A673 (cell line): ENCODE results near the gene INPP5A. TPM values are rescaled to one million over a fixed set of nuclear protein-coding genes. Genes with fewer than 3 reads are reported as not detected.
"Not testable (repeated sequence)": the region's sequence is repeated elsewhere in the genome, so short reads cannot be mapped to it uniquely, and the experiment has no call there.

Experiments used
- BruUV-seq: library from RNA; stranded (reverse); fragments of 400-500 nt; replicated peaks from 2 replicates; lab custom pipeline; 2021; lab: Mats Ljungman, UMichigan
- CTCF ChIA-PET: fragments of 300-600 bp; sonication (Branson Sonifier 250); formaldehyde crosslinking; loops from one replicate; lab custom pipeline; 2022; ENCODE audit warnings: antibody characterized with exemption; lab: Charles Lee
- POLR2A ChIA-PET: fragments of 300-600 bp; sonication (Branson Sonifier 250); formaldehyde crosslinking; loops from one replicate; lab custom pipeline; 2022; ENCODE audit warnings: antibody characterized with exemption; ENCODE audit not compliant: low non-redundant PET; lab: Charles Lee
- DNase-seq: peaks from one replicate; pipeline ENCODE4 v3.0.0-alpha.2; 2015; ENCODE audit warnings: low spot score
- H3K27ac ChIP-seq: fragments of 200-600 bp; sonication (generic); 2 replicates; pipeline ENCODE4 v1.5.1; 2016; ENCODE audit warnings: mixed run types, low read depth, mild to moderate bottlenecking, mixed read lengths, antibody characterized with exemption, low read length; ENCODE audit not compliant: poor library complexity, severe bottlenecking
- H3K27me3 ChIP-seq: fragments of 200-600 bp; sonication (generic); replicated peaks from 2 replicates; pipeline ENCODE4 v1.6.1; 2017; ENCODE audit warnings: mixed run types, low read depth, mild to moderate bottlenecking, mixed read lengths, antibody characterized with exemption, low read length; ENCODE audit not compliant: insufficient read depth, poor library complexity
- H3K36me3 ChIP-seq: fragments of 200-600 bp; sonication (generic); 2 replicates; pipeline ENCODE4 v1.6.1; 2016; ENCODE audit warnings: mixed run types, mild to moderate bottlenecking, mixed read lengths, antibody characterized with exemption, low read length; ENCODE audit not compliant: insufficient read depth, poor library complexity, severe bottlenecking
- H3K4me1 ChIP-seq: fragments of 200-600 bp; sonication (generic); 2 replicates; pipeline ENCODE4 v1.6.1; 2017; ENCODE audit warnings: mixed run types, mild to moderate bottlenecking, mixed read lengths, antibody characterized with exemption, low read length; ENCODE audit not compliant: insufficient read depth, poor library complexity, severe bottlenecking
- H3K4me3 ChIP-seq: fragments of 200-600 bp; sonication (generic); 2 replicates; pipeline ENCODE4 v1.5.1; 2016; ENCODE audit warnings: low read depth, mixed run types, mild to moderate bottlenecking, mixed read lengths, low read length; ENCODE audit not compliant: poor library complexity, severe bottlenecking
- H3K9me3 ChIP-seq: fragments of 200-600 bp; sonication (generic); 2 replicates; pipeline ENCODE4 v1.6.1; 2016; ENCODE audit warnings: mixed run types, low read depth, mild to moderate bottlenecking, mixed read lengths, antibody characterized with exemption, low read length; ENCODE audit not compliant: poor library complexity, severe bottlenecking
- EZH2 ChIP-seq: fragments of 200-600 bp; sonication (generic); IDR thresholded peaks from 2 replicates; pipeline ENCODE4 v1.6.1; 2017; ENCODE audit warnings: borderline replicate concordance, low read depth, mild to moderate bottlenecking, mixed read lengths, antibody characterized with exemption, low read length; ENCODE audit not compliant: poor library complexity, severe bottlenecking
- intact Hi-C: fragments of 100-400 bp; cut with micrococcal nuclease; formaldehyde crosslinking; loops from one replicate; pipeline ENCODE4 v1.10.0; 2022; ENCODE audit not compliant: unreplicated experiment
- total RNA-seq: library from RNA; stranded (reverse); gene quantifications from 2 replicates; pipeline ENCODE4 v1.2.3, GENCODE V29; 2021
- TF ChIP-seq, protein P1 (sequence below): fragments of 300-800, 200-600 bp; sonication (generic); conservative IDR thresholded peaks from 2 replicates; pipeline ENCODE4 v1.5.1; 2017; ENCODE audit warnings: low read depth, mild to moderate bottlenecking, antibody characterized with exemption, low read length, moderate library complexity, mixed read lengths

INPP5A gene
- total RNA-seq, 1 experiment from 2014 or later, result 21.8 TPM

DNA sequence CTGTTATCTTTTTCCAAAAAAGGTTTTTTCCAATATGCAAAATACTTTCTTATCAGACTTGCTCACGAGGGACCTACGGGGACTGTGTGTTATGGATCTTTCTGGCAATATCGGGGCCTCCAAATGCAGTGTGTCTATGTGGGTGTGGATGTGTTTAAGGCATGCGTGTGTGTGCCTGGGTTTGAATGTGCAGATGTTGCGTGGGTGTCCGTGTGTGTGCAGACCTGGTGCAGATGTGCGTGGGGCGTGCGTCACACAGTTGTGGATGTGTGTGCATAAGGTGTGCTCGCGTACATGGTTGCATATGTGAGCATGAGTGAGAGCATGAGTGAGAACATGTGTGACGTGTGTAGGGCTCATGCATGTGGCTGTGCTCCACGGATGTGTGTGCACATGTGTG is 228.7 kb downstream of the INPP5A start:
- TF ChIP-seq, protein P1, sequence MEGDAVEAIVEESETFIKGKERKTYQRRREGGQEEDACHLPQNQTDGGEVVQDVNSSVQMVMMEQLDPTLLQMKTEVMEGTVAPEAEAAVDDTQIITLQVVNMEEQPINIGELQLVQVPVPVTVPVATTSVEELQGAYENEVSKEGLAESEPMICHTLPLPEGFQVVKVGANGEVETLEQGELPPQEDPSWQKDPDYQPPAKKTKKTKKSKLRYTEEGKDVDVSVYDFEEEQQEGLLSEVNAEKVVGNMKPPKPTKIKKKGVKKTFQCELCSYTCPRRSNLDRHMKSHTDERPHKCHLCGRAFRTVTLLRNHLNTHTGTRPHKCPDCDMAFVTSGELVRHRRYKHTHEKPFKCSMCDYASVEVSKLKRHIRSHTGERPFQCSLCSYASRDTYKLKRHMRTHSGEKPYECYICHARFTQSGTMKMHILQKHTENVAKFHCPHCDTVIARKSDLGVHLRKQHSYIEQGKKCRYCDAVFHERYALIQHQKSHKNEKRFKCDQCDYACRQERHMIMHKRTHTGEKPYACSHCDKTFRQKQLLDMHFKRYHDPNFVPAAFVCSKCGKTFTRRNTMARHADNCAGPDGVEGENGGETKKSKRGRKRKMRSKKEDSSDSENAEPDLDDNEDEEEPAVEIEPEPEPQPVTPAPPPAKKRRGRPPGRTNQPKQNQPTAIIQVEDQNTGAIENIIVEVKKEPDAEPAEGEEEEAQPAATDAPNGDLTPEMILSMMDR, result no peak
- no peak for TF ChIP-seq EZH2
- Histone ChIP-seq H3K27ac (no peak overlapping the region), H3K9me3 (no peaks in the 10 kb centered on the region), H3K36me3 (no peaks in the 10 kb centered on the region), H3K4me3 (no peak overlapping the region), H3K27me3 (no peaks in the 10 kb centered on the region), H3K4me1 (no peaks in the 10 kb centered on the region)
- BruUV-seq, result no TSS peak
- CTCF ChIA-PET, result no interaction called here
- DNase-seq, result no peak
- POLR2A ChIA-PET, result no interaction called here
- intact Hi-C loops, result no loop called here

DNA sequence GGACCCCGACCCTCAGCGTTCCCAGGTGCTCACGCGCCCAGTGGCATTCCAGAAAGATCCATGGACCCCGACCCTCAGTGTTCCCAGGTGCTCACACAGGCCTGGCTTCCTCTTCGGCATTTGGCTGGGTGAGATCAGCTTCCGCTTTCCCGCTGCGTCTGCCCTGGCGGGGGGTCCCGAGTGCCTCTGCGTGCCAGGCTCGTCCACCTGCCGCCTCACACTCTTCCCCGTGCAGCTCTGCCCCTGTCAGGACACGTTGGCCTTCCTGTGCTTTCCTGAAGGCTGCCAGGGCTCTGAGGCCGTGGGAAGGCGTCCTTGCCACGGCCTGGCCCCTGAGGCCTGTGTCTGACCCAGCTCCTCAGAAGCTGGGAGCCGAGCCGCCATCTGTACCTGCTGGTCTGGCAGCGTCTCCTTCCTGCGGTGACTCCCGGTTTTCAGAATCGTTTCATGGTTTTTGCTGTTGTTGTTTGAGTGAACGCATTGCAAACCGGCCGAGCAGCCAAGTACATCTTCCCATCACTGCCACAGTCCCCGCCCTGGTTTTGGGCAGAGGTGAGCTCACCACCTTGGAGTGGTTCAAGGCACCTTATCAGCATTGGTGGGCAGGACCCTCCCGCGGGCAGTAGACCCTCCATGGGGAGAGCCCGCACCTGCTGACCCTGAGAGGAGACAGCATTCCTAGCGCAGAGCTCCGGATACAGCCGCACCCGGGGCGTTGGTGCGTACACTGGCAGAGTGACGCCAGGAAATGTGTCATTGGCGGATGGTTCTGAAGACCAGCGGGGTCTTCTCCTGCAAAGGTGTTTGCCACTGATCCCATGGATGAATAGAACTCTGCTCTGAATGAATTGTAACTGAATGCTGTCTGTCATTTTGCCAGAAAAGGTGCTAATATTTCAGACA is 231.0 kb downstream of the INPP5A start:
- intact Hi-C loops, result no loop called here
- no peak overlapping the region for H3K27ac ChIP-seq
- TF ChIP-seq, protein P1, result no peak
- no peak for TF ChIP-seq EZH2
- DNase-seq, result no peak
- H3K4me3 ChIP-seq, result no peak overlapping the region
- no peaks in the 10 kb centered on the region for H3K27me3 ChIP-seq
- POLR2A ChIA-PET, result no interaction called here
- H3K9me3 ChIP-seq, result no peaks in the 10 kb centered on the region
- BruUV-seq, result no TSS peak
- CTCF ChIA-PET, result no interaction called here
- no peaks in the 10 kb centered on the region for H3K36me3 ChIP-seq
- no peaks in the 10 kb centered on the region for H3K4me1 ChIP-seq

DNA sequence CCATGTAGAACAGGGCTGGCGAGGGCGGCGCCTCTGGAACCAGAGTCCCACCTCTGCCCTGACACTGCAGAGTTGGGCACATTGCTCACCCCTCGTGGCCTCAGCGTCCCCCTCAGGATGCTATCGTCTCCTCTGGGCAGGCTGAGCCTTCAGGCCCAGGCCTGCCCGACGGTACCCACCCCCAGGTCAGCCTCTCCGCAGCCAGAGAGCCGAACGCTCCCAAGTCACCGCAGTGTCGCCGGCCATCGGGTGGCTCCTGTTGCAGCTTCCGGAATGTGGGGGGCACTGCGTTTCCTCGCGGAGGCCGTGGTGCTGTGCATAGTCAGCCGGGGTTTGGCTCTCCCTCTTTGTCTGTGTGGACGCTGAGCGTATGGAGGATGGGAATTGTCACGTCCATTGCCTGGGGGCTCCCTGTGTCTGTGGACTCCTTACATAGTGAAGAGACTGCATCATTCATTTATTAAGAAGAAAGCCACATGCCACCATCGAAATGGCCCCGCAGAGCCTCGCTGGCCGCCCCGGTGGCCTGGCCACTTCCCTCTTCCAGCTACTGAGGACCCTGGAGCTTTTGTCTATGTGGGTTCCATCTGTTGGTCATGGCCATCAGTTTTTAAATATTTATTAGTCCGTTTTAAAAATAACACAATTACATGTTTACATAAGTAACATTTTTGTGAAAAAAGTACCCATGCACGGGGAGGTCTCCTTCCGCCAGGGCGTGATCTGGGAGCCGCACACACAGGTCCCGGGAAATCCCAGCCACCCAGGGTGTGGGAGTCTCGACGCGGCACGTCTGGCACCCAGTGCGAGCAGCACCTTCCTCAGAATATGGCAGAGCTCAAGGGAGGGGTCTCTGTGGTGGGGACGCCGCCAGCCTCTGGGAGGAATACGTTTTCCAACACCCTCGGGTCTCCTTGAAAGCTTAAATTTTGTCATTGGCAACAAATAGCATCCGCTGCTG is 232.8 kb downstream of the INPP5A start:
- H3K4me1 ChIP-seq, result no peaks in the 10 kb centered on the region
- ChIA-PET POLR2A (interaction anchor here (0.7 kb wide), 1 partner anchor 103 kb away, joined by 4 read pairs; no protein-coding TSS in a partner anchor), CTCF (no interaction called here)
- H3K36me3 ChIP-seq, result no peaks in the 10 kb centered on the region
- intact Hi-C loops, result no loop called here
- no peaks in the 10 kb centered on the region for H3K27me3 ChIP-seq
- no peak overlapping the region for H3K4me3 ChIP-seq
- H3K27ac ChIP-seq, result no peak overlapping the region
- TF ChIP-seq EZH2, result no peak
- TF ChIP-seq, protein P1, result no peak
- no TSS peak for BruUV-seq
- no peak for DNase-seq
- H3K9me3 ChIP-seq, result no peaks in the 10 kb centered on the region

DNA sequence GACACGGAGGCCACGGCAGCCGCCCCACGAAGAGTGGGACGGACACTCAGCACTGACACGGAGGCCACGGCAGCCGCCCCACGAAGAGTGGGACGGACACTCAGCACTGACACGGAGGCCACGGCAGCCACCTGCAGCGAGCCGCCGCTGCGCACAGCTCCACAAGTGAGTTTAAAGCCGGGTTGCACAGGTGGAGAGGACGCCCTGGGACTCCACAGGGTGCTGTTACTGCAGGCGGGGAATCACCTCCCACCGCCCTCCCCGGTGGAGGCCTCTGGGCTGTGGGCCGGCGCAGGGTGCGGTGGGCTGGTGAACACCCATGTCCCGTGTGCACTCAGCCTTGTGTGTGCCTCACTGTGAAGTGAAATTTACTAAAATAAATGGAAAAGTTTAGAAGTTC is 235.2 kb downstream of the INPP5A start:
- CTCF ChIA-PET, H3K4me1 ChIP-seq, intact Hi-C loops, H3K36me3 ChIP-seq, BruUV-seq, H3K27me3 ChIP-seq, H3K4me3 ChIP-seq, H3K27ac ChIP-seq, H3K9me3 ChIP-seq, DNase-seq, POLR2A ChIA-PET: not testable (repeated sequence)
